ENCODE data around the gene NTRK2. TPM values are rescaled to one million over a fixed set of nuclear protein-coding genes. Genes with fewer than 3 reads are reported as not detected.

Gene NTRK2
- total RNA-seq, 1 experiment from 2014 or later: not detected

DNA sequence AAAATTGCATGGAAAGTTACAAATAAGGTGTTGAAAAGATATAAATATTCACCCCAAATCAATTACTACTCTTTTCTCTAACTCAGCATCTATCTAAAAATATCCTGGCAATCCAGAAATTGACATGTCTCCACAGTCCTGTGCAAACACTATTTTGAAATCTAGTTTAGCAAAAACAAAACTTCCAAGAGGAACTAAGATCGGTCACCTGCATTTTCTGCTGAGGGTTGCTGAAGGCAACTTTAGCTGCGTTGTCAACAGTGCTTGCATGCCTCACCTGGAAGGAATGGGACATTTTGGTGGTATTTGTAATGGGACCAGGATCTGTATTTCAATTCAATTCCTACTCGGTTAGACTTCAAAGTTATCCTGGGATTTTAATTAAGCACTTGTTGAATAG is 398.3 kb downstream of the NTRK2 start:
- no peak overlapping the region for H2AFZ ChIP-seq (ENCODE audit: low read depth, low read length, poor library complexity, severe bottlenecking)
- BruUV-seq (replicated peaks): no TSS peak
- no peaks in the 10 kb centered on the region for H3K9me2 ChIP-seq (ENCODE audit: insufficient read depth)
- H3K4me3 ChIP-seq (replicated peaks in 1 of 2; ENCODE audit: low read depth in 1 of 2, low read length in 2 of 2): no peak overlapping the region
- no peak for DNase-seq (ENCODE audit: low read depth, low spot score)
- ATAC-seq: no peak
- CTCF ChIA-PET: no interaction called here
- H3K36me3 ChIP-seq (ENCODE audit: control insufficient read depth in 1 of 2, insufficient read depth in 2 of 2, low read length in 2 of 2): no peaks in the 10 kb centered on the region
- H3K4me1 ChIP-seq (ENCODE audit: control insufficient read depth in 1 of 2, insufficient read depth in 2 of 2, low read length in 2 of 2): no peaks in the 10 kb centered on the region
- no peaks in the 10 kb centered on the region for H3K9me3 ChIP-seq (ENCODE audit: control insufficient read depth in 1 of 2, insufficient read depth in 1 of 2, low read depth in 1 of 2, low read length in 2 of 2)
- no peak for TF ChIP-seq YY1 (IDR thresholded peaks at IDR 0.05; ENCODE audit: extremely low read depth, insufficient replicate concordance, low read depth, low read length)
- TF ChIP-seq, protein P1, sequence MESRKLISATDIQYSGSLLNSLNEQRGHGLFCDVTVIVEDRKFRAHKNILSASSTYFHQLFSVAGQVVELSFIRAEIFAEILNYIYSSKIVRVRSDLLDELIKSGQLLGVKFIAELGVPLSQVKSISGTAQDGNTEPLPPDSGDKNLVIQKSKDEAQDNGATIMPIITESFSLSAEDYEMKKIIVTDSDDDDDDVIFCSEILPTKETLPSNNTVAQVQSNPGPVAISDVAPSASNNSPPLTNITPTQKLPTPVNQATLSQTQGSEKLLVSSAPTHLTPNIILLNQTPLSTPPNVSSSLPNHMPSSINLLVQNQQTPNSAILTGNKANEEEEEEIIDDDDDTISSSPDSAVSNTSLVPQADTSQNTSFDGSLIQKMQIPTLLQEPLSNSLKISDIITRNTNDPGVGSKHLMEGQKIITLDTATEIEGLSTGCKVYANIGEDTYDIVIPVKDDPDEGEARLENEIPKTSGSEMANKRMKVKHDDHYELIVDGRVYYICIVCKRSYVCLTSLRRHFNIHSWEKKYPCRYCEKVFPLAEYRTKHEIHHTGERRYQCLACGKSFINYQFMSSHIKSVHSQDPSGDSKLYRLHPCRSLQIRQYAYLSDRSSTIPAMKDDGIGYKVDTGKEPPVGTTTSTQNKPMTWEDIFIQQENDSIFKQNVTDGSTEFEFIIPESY (IDR thresholded peaks at IDR 0.05; ENCODE audit: extremely low read depth, insufficient replicate concordance, low read length): no peak
- TF ChIP-seq RAD21 (IDR thresholded peaks at IDR 0.05; ENCODE audit: low read depth): no peak
- TF ChIP-seq, protein P2, sequence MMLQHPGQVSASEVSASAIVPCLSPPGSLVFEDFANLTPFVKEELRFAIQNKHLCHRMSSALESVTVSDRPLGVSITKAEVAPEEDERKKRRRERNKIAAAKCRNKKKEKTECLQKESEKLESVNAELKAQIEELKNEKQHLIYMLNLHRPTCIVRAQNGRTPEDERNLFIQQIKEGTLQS (IDR thresholded peaks at IDR 0.05): no peak
- TF ChIP-seq EGR1 (IDR thresholded peaks at IDR 0.05; ENCODE audit: low read depth): no peak
- no peak for TF ChIP-seq FOSL1 (IDR thresholded peaks at IDR 0.05; ENCODE audit: low read depth)
- TF ChIP-seq, protein P3, sequence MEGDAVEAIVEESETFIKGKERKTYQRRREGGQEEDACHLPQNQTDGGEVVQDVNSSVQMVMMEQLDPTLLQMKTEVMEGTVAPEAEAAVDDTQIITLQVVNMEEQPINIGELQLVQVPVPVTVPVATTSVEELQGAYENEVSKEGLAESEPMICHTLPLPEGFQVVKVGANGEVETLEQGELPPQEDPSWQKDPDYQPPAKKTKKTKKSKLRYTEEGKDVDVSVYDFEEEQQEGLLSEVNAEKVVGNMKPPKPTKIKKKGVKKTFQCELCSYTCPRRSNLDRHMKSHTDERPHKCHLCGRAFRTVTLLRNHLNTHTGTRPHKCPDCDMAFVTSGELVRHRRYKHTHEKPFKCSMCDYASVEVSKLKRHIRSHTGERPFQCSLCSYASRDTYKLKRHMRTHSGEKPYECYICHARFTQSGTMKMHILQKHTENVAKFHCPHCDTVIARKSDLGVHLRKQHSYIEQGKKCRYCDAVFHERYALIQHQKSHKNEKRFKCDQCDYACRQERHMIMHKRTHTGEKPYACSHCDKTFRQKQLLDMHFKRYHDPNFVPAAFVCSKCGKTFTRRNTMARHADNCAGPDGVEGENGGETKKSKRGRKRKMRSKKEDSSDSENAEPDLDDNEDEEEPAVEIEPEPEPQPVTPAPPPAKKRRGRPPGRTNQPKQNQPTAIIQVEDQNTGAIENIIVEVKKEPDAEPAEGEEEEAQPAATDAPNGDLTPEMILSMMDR (IDR thresholded peaks at IDR 0.05 in 2 of 3, conservative IDR thresholded peaks at IDR 0.05 in 1 of 3; ENCODE audit: borderline replicate concordance in 1 of 3, insufficient read depth in 1 of 3, low read depth in 2 of 3, low read length in 2 of 3): no peak
- TF ChIP-seq ZFX (IDR thresholded peaks at IDR 0.05): no peak
- no peak for TF ChIP-seq POLR2A (IDR thresholded peaks at IDR 0.05; ENCODE audit: borderline replicate concordance, extremely low read depth, insufficient read depth, insufficient read length)
- no peak overlapping the region for H3K9ac ChIP-seq (ENCODE audit: low read length)
- no peaks in the 10 kb centered on the region for H3K79me2 ChIP-seq (ENCODE audit: insufficient read depth, low read length)
- no peak overlapping the region for H3K27ac ChIP-seq (ENCODE audit: low read depth, low read length)
- POLR2A ChIA-PET: no interaction called here
- H4K20me1 ChIP-seq (ENCODE audit: insufficient read depth): no peaks in the 10 kb centered on the region
- no peak overlapping the region for H3K4me2 ChIP-seq (ENCODE audit: low read length)
- RAD21 ChIA-PET (ENCODE audit: low non-redundant PET in 1 of 2, low total read pairs in 2 of 2, uncharacterized antibody in 2 of 2, unreplicated experiment in 2 of 2): no interaction called here
- intact Hi-C loops (cut with micrococcal nuclease): no loop called here
- peaks cover 6% of the 10 kb centered on the region; the same call in 1 of the 2 replicates for H3K27me3 ChIP-seq (ENCODE audit: insufficient read depth, low read length)

Data from HCT116 (cell line).